ENCODE results near the gene PIGM. TPM values are rescaled to one million over a fixed set of nuclear protein-coding genes. Genes with fewer than 3 reads are reported as not detected.

The PIGM gene
- total RNA-seq, 1 experiment from 2014 or later, result 4.4 TPM

DNA sequence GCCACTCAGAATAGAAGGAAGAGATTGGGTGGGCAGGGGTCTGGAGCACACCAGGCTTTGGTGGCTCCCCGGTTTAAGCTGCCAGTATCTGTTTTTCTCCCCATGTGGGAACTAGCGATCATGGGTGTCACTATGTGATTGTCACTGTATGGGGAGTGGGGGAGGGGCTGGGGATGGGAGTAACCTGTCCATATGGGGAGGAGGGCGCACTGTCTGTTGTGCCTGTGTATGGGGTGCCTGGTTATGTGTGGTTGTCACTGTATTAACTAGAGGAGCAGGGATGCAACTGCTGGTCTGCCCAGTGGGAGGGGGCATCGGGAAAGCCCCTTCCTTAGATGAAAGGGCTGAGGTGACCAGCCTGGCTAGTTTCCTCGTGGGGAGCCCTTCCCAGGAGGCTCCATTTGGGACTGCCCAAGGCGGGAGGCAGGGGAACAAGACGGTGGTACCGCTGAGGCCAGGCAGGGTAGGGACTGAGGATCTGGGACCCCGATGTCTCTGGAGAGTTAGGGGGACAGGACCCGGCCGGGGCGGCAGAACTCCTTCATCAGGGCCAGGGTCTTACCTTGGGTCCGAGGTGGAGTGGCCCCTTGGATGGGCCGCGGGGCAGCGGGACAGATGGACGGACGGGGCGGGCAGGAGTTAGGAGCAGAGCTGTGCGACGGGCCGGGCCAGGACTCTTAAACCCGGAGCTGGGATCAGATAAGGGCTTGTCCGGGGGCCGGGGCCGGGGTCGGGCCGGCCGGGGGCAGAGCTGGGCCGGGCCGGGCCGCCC lies 37.9 kb upstream of the PIGM start, which contains the start of gene KCNJ10:
TSS of gene KCNJ10 (minus strand) at position 701 of the 772 bp plus-strand sequence. CDS start 27,628 bp downstream, outside the sequence.
- Mint-ChIP-seq H3K27ac (peak within 1 kb of the TSS; percentile 50; the same call in 1 of the 2 replicates), H3K27me3 (ENCODE audit: low read depth) (peaks cover 74% of the 10 kb centered on the region)

DNA sequence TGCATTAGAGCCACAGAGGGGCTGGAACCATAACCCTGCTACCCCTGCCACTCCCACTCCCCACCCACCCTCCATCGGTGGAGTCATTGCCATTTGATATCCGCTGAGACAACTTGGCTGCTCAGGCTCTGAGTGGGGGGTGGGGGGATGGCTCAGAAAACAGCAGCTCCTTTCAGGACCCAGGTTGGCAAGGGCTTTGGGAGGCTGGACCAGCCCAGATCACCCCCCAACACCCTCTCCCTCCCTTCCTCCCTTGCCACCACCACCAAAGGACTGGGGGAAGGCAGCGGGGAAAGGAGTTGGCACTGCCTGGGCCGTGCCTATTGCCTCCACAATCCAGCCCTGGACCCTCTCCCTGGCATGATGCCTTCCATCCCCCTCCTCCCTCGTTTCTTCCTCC lies 36.4 kb upstream of the PIGM start:
- ATAC-seq, result no peak
- no peak overlapping the region for H3K27ac Mint-ChIP-seq

More for the DNA sequence above, 37.9 kb upstream of the PIGM start, which contains the start of gene KCNJ10:
- peak within 1 kb of the TSS; percentile 96 for H3K4me3 Mint-ChIP-seq
- no peaks in the 10 kb centered on the region for H3K36me3 Mint-ChIP-seq
- DNase-seq (ENCODE audit: low spot score) (no peak), ATAC-seq (no peak)
- H3K4me1 Mint-ChIP-seq, result peaks cover 32% of the 10 kb centered on the region
- TF ChIP-seq, protein P1, sequence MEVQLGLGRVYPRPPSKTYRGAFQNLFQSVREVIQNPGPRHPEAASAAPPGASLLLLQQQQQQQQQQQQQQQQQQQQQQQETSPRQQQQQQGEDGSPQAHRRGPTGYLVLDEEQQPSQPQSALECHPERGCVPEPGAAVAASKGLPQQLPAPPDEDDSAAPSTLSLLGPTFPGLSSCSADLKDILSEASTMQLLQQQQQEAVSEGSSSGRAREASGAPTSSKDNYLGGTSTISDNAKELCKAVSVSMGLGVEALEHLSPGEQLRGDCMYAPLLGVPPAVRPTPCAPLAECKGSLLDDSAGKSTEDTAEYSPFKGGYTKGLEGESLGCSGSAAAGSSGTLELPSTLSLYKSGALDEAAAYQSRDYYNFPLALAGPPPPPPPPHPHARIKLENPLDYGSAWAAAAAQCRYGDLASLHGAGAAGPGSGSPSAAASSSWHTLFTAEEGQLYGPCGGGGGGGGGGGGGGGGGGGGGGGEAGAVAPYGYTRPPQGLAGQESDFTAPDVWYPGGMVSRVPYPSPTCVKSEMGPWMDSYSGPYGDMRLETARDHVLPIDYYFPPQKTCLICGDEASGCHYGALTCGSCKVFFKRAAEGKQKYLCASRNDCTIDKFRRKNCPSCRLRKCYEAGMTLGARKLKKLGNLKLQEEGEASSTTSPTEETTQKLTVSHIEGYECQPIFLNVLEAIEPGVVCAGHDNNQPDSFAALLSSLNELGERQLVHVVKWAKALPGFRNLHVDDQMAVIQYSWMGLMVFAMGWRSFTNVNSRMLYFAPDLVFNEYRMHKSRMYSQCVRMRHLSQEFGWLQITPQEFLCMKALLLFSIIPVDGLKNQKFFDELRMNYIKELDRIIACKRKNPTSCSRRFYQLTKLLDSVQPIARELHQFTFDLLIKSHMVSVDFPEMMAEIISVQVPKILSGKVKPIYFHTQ (CRISPR knock-in tag; IDR thresholded peaks at IDR 0.05), result no peak
- TF ChIP-seq, protein P2, sequence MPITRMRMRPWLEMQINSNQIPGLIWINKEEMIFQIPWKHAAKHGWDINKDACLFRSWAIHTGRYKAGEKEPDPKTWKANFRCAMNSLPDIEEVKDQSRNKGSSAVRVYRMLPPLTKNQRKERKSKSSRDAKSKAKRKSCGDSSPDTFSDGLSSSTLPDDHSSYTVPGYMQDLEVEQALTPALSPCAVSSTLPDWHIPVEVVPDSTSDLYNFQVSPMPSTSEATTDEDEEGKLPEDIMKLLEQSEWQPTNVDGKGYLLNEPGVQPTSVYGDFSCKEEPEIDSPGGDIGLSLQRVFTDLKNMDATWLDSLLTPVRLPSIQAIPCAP (CRISPR knock-in tag; IDR thresholded peaks at IDR 0.05), result no peak
- TF ChIP-seq, protein P3, sequence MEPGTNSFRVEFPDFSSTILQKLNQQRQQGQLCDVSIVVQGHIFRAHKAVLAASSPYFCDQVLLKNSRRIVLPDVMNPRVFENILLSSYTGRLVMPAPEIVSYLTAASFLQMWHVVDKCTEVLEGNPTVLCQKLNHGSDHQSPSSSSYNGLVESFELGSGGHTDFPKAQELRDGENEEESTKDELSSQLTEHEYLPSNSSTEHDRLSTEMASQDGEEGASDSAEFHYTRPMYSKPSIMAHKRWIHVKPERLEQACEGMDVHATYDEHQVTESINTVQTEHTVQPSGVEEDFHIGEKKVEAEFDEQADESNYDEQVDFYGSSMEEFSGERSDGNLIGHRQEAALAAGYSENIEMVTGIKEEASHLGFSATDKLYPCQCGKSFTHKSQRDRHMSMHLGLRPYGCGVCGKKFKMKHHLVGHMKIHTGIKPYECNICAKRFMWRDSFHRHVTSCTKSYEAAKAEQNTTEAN (CRISPR knock-in tag; IDR thresholded peaks at IDR 0.05), result no peak
- TF ChIP-seq SP1 (CRISPR knock-in tag; conservative IDR thresholded peaks at IDR 0.05) (peak; percentile 19; the same call in 1 of the 2 replicates), IRF2 (CRISPR knock-in tag; IDR thresholded peaks at IDR 0.05; ENCODE audit: borderline replicate concordance, low read depth) (no peak)
- ChIA-PET POLR2A (interaction anchor here (1.3 kb wide), 1 partner anchor 8 kb away, joined by 3 read pairs; no protein-coding TSS in a partner anchor), CTCF (interaction anchor here (0.6 to 29.5 kb wide), 10 partner anchors 8 to 307 kb away, joined by 3 to 978 read pairs (median 6); partner anchors contain the start of gene NHLH1)
- no peaks in the 10 kb centered on the region for H3K9me3 Mint-ChIP-seq

More for the DNA sequence above, 36.4 kb upstream of the PIGM start:
- no peak for DNase-seq (ENCODE audit: low spot score)
- H3K27me3 Mint-ChIP-seq (ENCODE audit: low read depth), result peaks cover 64% of the 10 kb centered on the region
- H3K36me3 Mint-ChIP-seq, result no peaks in the 10 kb centered on the region
- CTCF ChIA-PET, result interaction anchor here (1.3 to 29.5 kb wide), 7 partner anchors 10 to 184 kb away, joined by 4 to 978 read pairs (median 18); partner anchors contain the start of gene KCNJ9
- H3K4me1 Mint-ChIP-seq, result peaks cover 32% of the 10 kb centered on the region
- no peaks in the 10 kb centered on the region for H3K9me3 Mint-ChIP-seq
- TF ChIP-seq RORB (CRISPR knock-in tag; IDR thresholded peaks at IDR 0.05) (no peak), GABPB1 (CRISPR knock-in tag; IDR thresholded peaks at IDR 0.05) (no peak), FOXP1 (CRISPR knock-in tag; IDR thresholded peaks at IDR 0.05; ENCODE audit: borderline replicate concordance) (no peak), ETV6 (CRISPR knock-in tag; IDR thresholded peaks at IDR 0.05) (no peak)
- TF ChIP-seq, protein P4, sequence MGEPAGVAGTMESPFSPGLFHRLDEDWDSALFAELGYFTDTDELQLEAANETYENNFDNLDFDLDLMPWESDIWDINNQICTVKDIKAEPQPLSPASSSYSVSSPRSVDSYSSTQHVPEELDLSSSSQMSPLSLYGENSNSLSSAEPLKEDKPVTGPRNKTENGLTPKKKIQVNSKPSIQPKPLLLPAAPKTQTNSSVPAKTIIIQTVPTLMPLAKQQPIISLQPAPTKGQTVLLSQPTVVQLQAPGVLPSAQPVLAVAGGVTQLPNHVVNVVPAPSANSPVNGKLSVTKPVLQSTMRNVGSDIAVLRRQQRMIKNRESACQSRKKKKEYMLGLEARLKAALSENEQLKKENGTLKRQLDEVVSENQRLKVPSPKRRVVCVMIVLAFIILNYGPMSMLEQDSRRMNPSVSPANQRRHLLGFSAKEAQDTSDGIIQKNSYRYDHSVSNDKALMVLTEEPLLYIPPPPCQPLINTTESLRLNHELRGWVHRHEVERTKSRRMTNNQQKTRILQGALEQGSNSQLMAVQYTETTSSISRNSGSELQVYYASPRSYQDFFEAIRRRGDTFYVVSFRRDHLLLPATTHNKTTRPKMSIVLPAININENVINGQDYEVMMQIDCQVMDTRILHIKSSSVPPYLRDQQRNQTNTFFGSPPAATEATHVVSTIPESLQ (CRISPR knock-in tag; IDR thresholded peaks at IDR 0.05), result no peak
- TF ChIP-seq, protein P5, sequence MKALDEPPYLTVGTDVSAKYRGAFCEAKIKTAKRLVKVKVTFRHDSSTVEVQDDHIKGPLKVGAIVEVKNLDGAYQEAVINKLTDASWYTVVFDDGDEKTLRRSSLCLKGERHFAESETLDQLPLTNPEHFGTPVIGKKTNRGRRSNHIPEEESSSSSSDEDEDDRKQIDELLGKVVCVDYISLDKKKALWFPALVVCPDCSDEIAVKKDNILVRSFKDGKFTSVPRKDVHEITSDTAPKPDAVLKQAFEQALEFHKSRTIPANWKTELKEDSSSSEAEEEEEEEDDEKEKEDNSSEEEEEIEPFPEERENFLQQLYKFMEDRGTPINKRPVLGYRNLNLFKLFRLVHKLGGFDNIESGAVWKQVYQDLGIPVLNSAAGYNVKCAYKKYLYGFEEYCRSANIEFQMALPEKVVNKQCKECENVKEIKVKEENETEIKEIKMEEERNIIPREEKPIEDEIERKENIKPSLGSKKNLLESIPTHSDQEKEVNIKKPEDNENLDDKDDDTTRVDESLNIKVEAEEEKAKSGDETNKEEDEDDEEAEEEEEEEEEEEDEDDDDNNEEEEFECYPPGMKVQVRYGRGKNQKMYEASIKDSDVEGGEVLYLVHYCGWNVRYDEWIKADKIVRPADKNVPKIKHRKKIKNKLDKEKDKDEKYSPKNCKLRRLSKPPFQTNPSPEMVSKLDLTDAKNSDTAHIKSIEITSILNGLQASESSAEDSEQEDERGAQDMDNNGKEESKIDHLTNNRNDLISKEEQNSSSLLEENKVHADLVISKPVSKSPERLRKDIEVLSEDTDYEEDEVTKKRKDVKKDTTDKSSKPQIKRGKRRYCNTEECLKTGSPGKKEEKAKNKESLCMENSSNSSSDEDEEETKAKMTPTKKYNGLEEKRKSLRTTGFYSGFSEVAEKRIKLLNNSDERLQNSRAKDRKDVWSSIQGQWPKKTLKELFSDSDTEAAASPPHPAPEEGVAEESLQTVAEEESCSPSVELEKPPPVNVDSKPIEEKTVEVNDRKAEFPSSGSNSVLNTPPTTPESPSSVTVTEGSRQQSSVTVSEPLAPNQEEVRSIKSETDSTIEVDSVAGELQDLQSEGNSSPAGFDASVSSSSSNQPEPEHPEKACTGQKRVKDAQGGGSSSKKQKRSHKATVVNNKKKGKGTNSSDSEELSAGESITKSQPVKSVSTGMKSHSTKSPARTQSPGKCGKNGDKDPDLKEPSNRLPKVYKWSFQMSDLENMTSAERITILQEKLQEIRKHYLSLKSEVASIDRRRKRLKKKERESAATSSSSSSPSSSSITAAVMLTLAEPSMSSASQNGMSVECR (CRISPR knock-in tag; IDR thresholded peaks at IDR 0.05; ENCODE audit: borderline replicate concordance), result no peak
- no peak overlapping the region for H3K4me3 Mint-ChIP-seq
- POLR2A ChIA-PET, result no interaction called here
